Measurements from ENCODE around the gene FJX1.

The FJX1 gene

DNA sequence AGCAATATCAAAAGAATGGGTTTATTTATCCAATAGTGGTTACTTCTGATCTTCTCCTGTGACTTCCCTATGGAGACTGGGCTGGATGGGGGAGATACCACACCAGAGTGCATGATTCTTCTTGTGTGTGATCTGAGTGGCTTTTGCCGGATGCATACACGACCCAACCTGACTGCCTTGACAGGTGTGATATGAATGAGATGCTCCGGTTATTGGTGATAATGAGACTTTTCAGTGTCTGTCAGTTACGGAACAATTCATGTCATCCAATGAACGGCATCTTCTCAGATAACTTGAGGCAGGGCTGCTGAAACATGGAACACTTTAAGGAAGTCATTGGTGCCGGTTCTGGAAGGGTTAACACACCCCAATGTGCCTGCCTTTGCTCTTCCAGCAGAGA is 17.7 kb downstream of the FJX1 start:
- H3K4me3 ChIP-seq (replicated peaks in 1 of 2; ENCODE audit: low read depth in 2 of 2, low read length in 2 of 2), result no peak overlapping the region
- TF ChIP-seq, protein P1, sequence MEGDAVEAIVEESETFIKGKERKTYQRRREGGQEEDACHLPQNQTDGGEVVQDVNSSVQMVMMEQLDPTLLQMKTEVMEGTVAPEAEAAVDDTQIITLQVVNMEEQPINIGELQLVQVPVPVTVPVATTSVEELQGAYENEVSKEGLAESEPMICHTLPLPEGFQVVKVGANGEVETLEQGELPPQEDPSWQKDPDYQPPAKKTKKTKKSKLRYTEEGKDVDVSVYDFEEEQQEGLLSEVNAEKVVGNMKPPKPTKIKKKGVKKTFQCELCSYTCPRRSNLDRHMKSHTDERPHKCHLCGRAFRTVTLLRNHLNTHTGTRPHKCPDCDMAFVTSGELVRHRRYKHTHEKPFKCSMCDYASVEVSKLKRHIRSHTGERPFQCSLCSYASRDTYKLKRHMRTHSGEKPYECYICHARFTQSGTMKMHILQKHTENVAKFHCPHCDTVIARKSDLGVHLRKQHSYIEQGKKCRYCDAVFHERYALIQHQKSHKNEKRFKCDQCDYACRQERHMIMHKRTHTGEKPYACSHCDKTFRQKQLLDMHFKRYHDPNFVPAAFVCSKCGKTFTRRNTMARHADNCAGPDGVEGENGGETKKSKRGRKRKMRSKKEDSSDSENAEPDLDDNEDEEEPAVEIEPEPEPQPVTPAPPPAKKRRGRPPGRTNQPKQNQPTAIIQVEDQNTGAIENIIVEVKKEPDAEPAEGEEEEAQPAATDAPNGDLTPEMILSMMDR (IDR thresholded peaks at IDR 0.05; ENCODE audit: low read depth, low read length), result no peak
- no peak for DNase-seq (ENCODE audit: low read depth in 2 of 2)

DNA sequence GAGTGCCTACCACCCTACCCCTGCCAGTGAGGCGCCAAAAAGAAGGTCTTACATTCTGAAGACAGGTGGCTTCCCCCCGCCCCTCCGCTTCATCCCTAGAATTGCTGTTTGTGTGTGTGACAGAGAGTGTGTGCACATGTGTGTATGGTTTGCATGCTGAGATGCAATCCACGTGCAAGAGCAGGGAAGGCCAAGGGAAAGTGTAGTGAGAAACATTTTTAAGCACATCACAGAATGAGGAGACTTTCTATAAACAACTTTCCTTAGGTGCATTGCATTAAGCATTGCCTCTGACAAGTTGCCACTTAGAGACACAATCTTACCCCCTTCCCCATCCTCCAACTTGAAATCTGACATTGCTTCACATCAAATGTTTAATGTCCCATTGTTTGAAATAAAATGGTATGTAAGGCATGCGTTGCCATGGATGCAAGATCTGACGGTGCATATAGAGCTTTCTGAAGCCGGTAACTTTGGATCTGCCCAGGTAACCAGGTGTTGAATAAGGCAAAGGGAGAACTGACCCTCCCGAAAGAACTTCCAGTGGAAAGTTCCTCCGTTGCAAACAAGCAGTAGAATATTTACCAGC is 21.4 kb downstream of the FJX1 start:
- no peak for DNase-seq (ENCODE audit: low read depth in 2 of 2)
- TF ChIP-seq, protein P1 (IDR thresholded peaks at IDR 0.05; ENCODE audit: low read depth, low read length), result no peak
- H3K4me3 ChIP-seq (replicated peaks in 1 of 2; ENCODE audit: low read depth in 2 of 2, low read length in 2 of 2), result no peak overlapping the region

DNA sequence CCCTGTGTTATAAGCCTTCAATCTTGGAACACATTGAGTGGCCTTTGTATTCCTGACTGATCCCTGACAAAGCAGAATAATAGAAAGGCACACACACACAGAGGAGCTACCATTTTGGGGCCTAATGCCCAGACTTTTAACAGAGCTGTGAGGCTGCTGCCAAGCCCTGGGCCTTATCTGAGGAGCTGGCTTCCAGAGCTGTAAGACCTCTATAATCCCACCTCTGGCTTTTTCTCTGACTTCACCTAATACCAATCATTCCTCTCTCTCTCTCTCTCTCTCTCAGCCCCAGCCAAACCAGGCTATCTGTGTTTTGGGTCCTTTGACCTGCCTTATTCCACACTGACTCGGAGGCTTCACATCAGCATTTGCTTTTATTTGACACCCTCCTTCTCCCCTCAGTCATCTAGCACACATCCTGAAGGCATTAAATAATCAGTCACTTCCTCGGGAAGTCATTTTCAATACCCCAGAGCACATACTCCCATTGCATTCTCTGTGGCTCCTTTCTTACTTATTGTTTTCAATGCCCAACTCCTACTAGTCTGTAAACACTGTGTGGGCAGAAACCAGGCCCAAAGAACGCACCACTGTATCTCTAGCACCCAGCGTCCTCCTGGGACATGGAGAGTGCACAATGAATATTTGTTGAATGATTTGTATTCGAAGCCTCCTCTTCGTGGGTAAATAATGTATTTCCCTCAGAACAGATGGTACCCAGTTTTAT is 23.1 kb downstream of the FJX1 start:
- TF ChIP-seq, protein P1 (IDR thresholded peaks at IDR 0.05; ENCODE audit: low read depth, low read length), result no peak
- H3K4me3 ChIP-seq (replicated peaks in 1 of 2; ENCODE audit: low read depth in 2 of 2, low read length in 2 of 2), result no peak overlapping the region
- DNase-seq (ENCODE audit: low read depth in 2 of 2), result peak in 1 of 2 donors; percentile 44

DNA sequence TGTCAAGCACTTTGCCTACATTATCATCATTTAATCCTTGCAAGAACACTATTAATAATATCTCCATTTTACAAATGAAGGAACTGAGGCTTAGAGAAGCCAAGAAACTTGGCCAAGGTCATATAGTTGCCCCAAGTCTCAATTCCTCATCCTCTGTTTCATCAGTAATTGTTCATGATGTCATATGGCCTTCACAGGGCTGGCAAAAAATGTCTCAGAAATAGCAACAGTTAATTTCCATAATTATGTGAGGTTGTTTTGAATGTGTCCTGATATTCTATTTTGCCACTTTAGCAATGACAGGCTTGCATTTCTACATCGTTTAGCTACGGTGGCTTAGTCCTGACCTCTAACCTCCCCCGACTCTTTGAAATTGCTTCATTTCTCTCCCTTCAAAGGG is 23.7 kb downstream of the FJX1 start:
- TF ChIP-seq, protein P1 (IDR thresholded peaks at IDR 0.05; ENCODE audit: low read depth, low read length), result no peak
- no peak for DNase-seq (ENCODE audit: low read depth in 2 of 2)

DNA sequence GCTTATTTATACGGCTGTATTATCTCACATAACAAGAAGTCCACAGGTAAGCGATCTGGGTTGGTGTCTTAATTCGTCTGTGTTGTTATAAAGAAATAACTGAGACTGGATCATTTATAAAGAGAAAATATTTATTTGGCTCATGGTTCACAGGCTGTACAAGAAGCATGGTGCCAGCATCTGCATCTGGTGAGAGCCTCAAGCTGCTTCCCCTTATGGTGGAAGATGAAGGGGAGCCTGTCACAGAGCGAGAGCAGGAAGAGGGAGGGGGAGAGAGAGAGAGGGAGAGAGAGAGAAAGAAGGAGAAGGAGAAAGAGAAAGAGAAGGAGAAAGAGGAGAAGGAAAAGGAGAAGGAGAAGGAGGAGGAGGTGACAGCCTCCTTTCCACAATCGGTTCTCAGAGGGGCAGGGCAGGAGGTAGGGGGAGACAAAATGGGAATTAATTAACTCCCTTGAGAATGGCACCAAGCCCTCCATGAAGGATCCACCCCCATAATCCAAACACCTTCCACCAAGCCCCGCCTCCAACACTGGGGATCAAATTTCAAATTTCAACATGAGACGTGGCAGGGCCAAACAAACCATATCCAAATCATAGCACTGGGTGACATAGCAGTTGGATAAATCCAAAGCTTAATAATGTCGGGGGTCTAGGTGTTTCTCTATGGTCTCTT is 29.3 kb downstream of the FJX1 start:
- H3K4me3 ChIP-seq (replicated peaks in 1 of 2; ENCODE audit: low read depth in 2 of 2, low read length in 2 of 2), result no peak overlapping the region
- no peak for DNase-seq (ENCODE audit: low read depth in 2 of 2)
- TF ChIP-seq, protein P1 (IDR thresholded peaks at IDR 0.05; ENCODE audit: low read depth, low read length), result no peak

More for the DNA sequence above, 23.7 kb downstream of the FJX1 start:
- no peak overlapping the region for H3K4me3 ChIP-seq (replicated peaks in 1 of 2; ENCODE audit: low read depth in 2 of 2, low read length in 2 of 2)

DNA sequence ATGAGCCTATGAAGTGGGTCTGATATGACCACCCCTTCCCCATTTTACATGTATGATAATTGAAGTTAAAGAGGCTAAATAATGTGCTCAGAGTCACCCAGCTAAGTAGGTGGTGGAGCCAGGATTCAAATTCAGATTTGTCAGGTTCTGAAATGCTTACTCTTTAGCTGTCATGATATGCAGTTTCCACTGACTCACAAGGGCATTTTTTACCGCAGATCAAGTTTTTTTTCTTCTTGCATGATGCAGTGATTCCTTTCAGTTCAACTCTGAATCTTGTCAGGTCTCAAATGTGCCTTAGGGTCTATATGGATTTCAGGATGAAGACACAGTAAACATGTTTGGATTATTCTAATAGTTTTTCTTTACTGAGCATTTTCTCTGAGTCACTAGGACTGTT is 31.7 kb downstream of the FJX1 start:
- TF ChIP-seq, protein P1 (IDR thresholded peaks at IDR 0.05; ENCODE audit: low read depth, low read length), result no peak
- no peak overlapping the region for H3K4me3 ChIP-seq (replicated peaks in 1 of 2; ENCODE audit: low read depth in 2 of 2, low read length in 2 of 2)
- DNase-seq (ENCODE audit: low read depth in 2 of 2), result peak; percentile 39 to 69
